ENCODE measurements around the gene STK39. TPM values are rescaled to one million over a fixed set of nuclear protein-coding genes. Genes with fewer than 3 reads are reported as not detected.

The STK39 gene
- total and polyA plus RNA-seq, 9 of the 15 experiments (the other 6 are each of a cell fraction or from before 2014, with no cell fraction given): 0.19 to 0.76 (median 0.51) TPM

GRCh38 chr2:168087401-168087800, 160.0 kb downstream of the STK39 start:
- BruUV-seq (replicated peaks): no TSS peak
- TF ChIP-seq HDAC2 (IDR thresholded peaks at IDR 0.05): no peak
- TF ChIP-seq GATAD2A (IDR thresholded peaks at IDR 0.05): no peak
- no peak for TF ChIP-seq ZBTB49 (CRISPR knock-in tag; IDR thresholded peaks at IDR 0.05; ENCODE audit: borderline replicate concordance)
- no peak for TF ChIP-seq CREB1 (IDR thresholded peaks at IDR 0.05)
- TF ChIP-seq CREB1 (CRISPR knock-in tag; IDR thresholded peaks at IDR 0.05): no peak
- TF ChIP-seq BCOR (IDR thresholded peaks at IDR 0.05): no peak
- no peak for TF ChIP-seq MEF2D (tag; conservative IDR thresholded peaks at IDR 0.05; ENCODE audit: low read depth)
- TF ChIP-seq HDAC1 (IDR thresholded peaks at IDR 0.05): no peak
- no peak for TF ChIP-seq KAT8 (IDR thresholded peaks at IDR 0.05; ENCODE audit: low read depth)
- no peak for TF ChIP-seq HDAC8 (tag; IDR thresholded peaks at IDR 0.05)
- TF ChIP-seq TCF7L2 (IDR thresholded peaks at IDR 0.05; ENCODE audit: low read depth, low read length): no peak
- no peaks in the 10 kb centered on the region for H3K9me3 ChIP-seq (replicated peaks; ENCODE audit: control insufficient read depth, insufficient read depth, low read depth, low read length)
- ChIA-PET POLR2A (no interaction called here), CTCF (ENCODE audit: low intra/inter-chr PET ratio) (interaction anchor here (0.5 kb wide), 1 partner anchor 1253 kb away, joined by 3 read pairs; no protein-coding TSS in a partner anchor)
- H3K9ac ChIP-seq (ENCODE audit: insufficient read depth in 1 of 2, low read depth in 2 of 2, low read length in 2 of 2): no peak overlapping the region
- H3K36me3 ChIP-seq (ENCODE audit: control insufficient read depth, insufficient read depth, low read length): no peaks in the 10 kb centered on the region
- no peak for ATAC-seq
- no peak for FAIRE-seq
- H2AFZ ChIP-seq (ENCODE audit: low read depth, low read length): no peak overlapping the region
- no peak overlapping the region for H3K4me2 ChIP-seq (ENCODE audit: insufficient read depth, low read length)
- no peak for DNase-seq (ENCODE audit: extremely low read depth in 1 of 4, low spot score in 3 of 4)
- H3K9me1 ChIP-seq (ENCODE audit: control insufficient read depth, insufficient read depth, low read length): no peaks in the 10 kb centered on the region
- H3K4me1 ChIP-seq (replicated peaks in 1 of 2; ENCODE audit: control insufficient read depth in 2 of 2, insufficient read depth in 2 of 2, low read length in 2 of 2): no peaks in the 10 kb centered on the region
- H4K20me1 ChIP-seq (replicated peaks; ENCODE audit: control insufficient read depth, insufficient read depth, low read length): no peaks in the 10 kb centered on the region; the same call in 1 of the 2 replicates
- H3K79me2 ChIP-seq (ENCODE audit: control insufficient read depth, insufficient read depth, low read length): no peaks in the 10 kb centered on the region
- H3K4me3 ChIP-seq: no peak overlapping the region
- no peak overlapping the region for H3K27ac ChIP-seq (ENCODE audit: extremely low read depth, low read depth, low read length)
- intact Hi-C loops (cut with micrococcal nuclease): no loop called here
- in situ Hi-C loops (cut with MboI): no loop called here
- 1% methylated on average over 4 of the region's 4 CpGs for WGBS (ENCODE audit: insufficient coverage, low coverage, missing lambda C conversion rate)
- H3K27me3 ChIP-seq (ENCODE audit: control insufficient read depth in 2 of 2, insufficient read depth in 2 of 2, low read length in 2 of 2): no peaks in the 10 kb centered on the region

Measured in K562 (cell line).